HepG2 (cell line): ENCODE measurements around the gene KIAA1549.

Experiments
- FUBP1 ChIP-seq: sonication (generic); formaldehyde crosslinking; IDR thresholded peaks from 2 replicates; pipeline ENCODE4 v1.5.1; 2020; ENCODE audit warnings: missing genetic modification reagents, mild to moderate bottlenecking, borderline replicate concordance
- MYNN ChIP-seq: sonication (generic); formaldehyde crosslinking; IDR thresholded peaks from 2 replicates; pipeline ENCODE4 v1.4.0; 2020; ENCODE audit warnings: mild to moderate bottlenecking, low read depth, missing genetic modification reagents
- POLR2A ChIP-seq, 2 experiments: IDR thresholded peaks; 2 replicates each; pipeline ENCODE4 v1.6.1; 2011; ENCODE audit warnings: low read depth in 2 of 2, low read length in 2 of 2, mild to moderate bottlenecking in 1 of 2, moderate library complexity in 1 of 2; ENCODE audit not compliant: insufficient read depth in 1 of 2
- SMC3 ChIP-seq: IDR thresholded peaks from 2 replicates; pipeline ENCODE4 v1.6.1; 2011; ENCODE audit warnings: low read length, improper control_type of control experiment

GRCh38 chr7:138799336-138800000 lies 181.7 kb downstream of the KIAA1549 start:
- TF ChIP-seq SMC3 = no peak
- TF ChIP-seq POLR2A (IDR thresholded peaks at IDR 0.05; ENCODE audit: insufficient read depth in 1 of 2, low read depth in 2 of 2, low read length in 2 of 2) = no peak
- TF ChIP-seq MYNN (CRISPR knock-in tag) = no peak
- TF ChIP-seq FUBP1 (CRISPR knock-in tag) = no peak
